ENCODE measurements around the gene LFNG. TPM values are rescaled to one million over a fixed set of nuclear protein-coding genes. Genes with fewer than 3 reads are reported as not detected.

Gene LFNG
- total and polyA plus RNA-seq, 2 experiments from 2014 or later = 0.45 to 1.3 TPM

GRCh38 chr7:2564970-2565540 lies 45.5 kb downstream of the LFNG start:
- Histone ChIP-seq H3K27ac (no peak overlapping the region), H3K9me3 (ENCODE audit: low read depth) (no peaks in the 10 kb centered on the region), H3K4me3 (no peak overlapping the region), H3K4me1 (ENCODE audit: low read depth) (peaks cover 11% of the 10 kb centered on the region), H3K36me3 (no peaks in the 10 kb centered on the region), H3K27me3 (no peaks in the 10 kb centered on the region)
- no peak for DNase-seq (ENCODE audit: low read depth in 1 of 2, low spot score in 1 of 2)
- no peak for TF ChIP-seq CTCF (IDR thresholded peaks at IDR 0.05; ENCODE audit: low read depth, low read length)

- no peak overlapping the region for H3K4me3 ChIP-seq
- H3K4me1 ChIP-seq (ENCODE audit: low read depth) = peaks cover 15% of the 10 kb centered on the region
- H3K36me3 ChIP-seq = no peaks in the 10 kb centered on the region
- no peaks in the 10 kb centered on the region for H3K9me3 ChIP-seq (ENCODE audit: low read depth)
- peak overlapping the region; percentile 77 for H3K27ac ChIP-seq
- no peak for TF ChIP-seq CTCF (IDR thresholded peaks at IDR 0.05; ENCODE audit: low read depth, low read length)
- no peak for DNase-seq (ENCODE audit: low read depth in 1 of 2, low spot score in 1 of 2)
- no peaks in the 10 kb centered on the region for H3K27me3 ChIP-seq
Observed at GRCh38 chr7:2566348-2566889, 46.8 kb downstream of the LFNG start.

- Histone ChIP-seq H3K4me3 (no peak overlapping the region), H3K27me3 (no peaks in the 10 kb centered on the region), H3K4me1 (ENCODE audit: low read depth) (peaks cover 15% of the 10 kb centered on the region), H3K9me3 (ENCODE audit: low read depth) (no peaks in the 10 kb centered on the region), H3K36me3 (no peaks in the 10 kb centered on the region), H3K27ac (peak overlapping the region; percentile 77)
- no peak for TF ChIP-seq CTCF (IDR thresholded peaks at IDR 0.05; ENCODE audit: low read depth, low read length)
- DNase-seq (ENCODE audit: low read depth in 1 of 2, low spot score in 1 of 2) = peak in 1 of 2 donors; percentile 34
Observed at GRCh38 chr7:2566890-2567678, 47.5 kb downstream of the LFNG start.

GRCh38 chr7:2567679-2568278 lies 48.2 kb downstream of the LFNG start:
- peak overlapping the region; percentile 77 for H3K27ac ChIP-seq
- peak; percentile 55 to 57 for DNase-seq (ENCODE audit: low read depth in 1 of 2, low spot score in 1 of 2)
- H3K36me3 ChIP-seq = no peaks in the 10 kb centered on the region

More at GRCh38 chr7:2567679-2568278, 48.2 kb downstream of the LFNG start:
- peaks cover 15% of the 10 kb centered on the region for H3K4me1 ChIP-seq (ENCODE audit: low read depth)
- no peaks in the 10 kb centered on the region for H3K9me3 ChIP-seq (ENCODE audit: low read depth)
- no peaks in the 10 kb centered on the region for H3K27me3 ChIP-seq
- peak; percentile 58 for TF ChIP-seq CTCF (IDR thresholded peaks at IDR 0.05; ENCODE audit: low read depth, low read length)
- H3K4me3 ChIP-seq = no peak overlapping the region
